CD8-positive, alpha-beta memory T cell (primary cell): ENCODE measurements around the gene KIAA0232. TPM values are rescaled to one million over a fixed set of nuclear protein-coding genes. Genes with fewer than 3 reads are reported as not detected.

Experiments used
- CTCF ChIA-PET: fragments of 350-600 bp; sonication (Branson Sonifier 250); formaldehyde crosslinking; loops from one replicate; lab custom pipeline; 2021; ENCODE audit warnings: antibody characterized with exemption; lab: Charles Lee
- POLR2A ChIA-PET: fragments of 350-600 bp; sonication (Branson Sonifier 250); formaldehyde crosslinking; loops from one replicate; lab custom pipeline; 2021; ENCODE audit warnings: antibody characterized with exemption; lab: Charles Lee
- DNase-seq, 5 donors: peaks; one replicate each; pipeline versions ENCODE4 v3.0.0 to v3.0.0-alpha.2; 2020 to 2022; ENCODE audit warnings: mixed read lengths in 1 of 5
- H3K27ac ChIP-seq: one replicate; pipeline ENCODE4 v1.7.0; 2013; ENCODE audit warnings: low read depth, mild to moderate bottlenecking, low read length, moderate library complexity
- H3K27me3 ChIP-seq: 2 replicates; pipeline ENCODE4 v1.7.0; 2013; ENCODE audit warnings: low read length, mild to moderate bottlenecking; ENCODE audit not compliant: insufficient read depth, poor library complexity, severe bottlenecking
- H3K36me3 ChIP-seq: 2 replicates; pipeline ENCODE4 v1.7.0; 2013; ENCODE audit warnings: mild to moderate bottlenecking, low read length, moderate library complexity; ENCODE audit not compliant: insufficient read depth
- H3K4me1 ChIP-seq: 2 replicates; pipeline ENCODE4 v1.7.0; 2013; ENCODE audit warnings: mild to moderate bottlenecking, low read length, moderate library complexity; ENCODE audit not compliant: insufficient read depth
- H3K4me3 ChIP-seq: 2 replicates; pipeline ENCODE4 v1.7.0; 2013; ENCODE audit warnings: mild to moderate bottlenecking, low read length
- H3K9me3 ChIP-seq: 2 replicates; pipeline ENCODE4 v1.7.0; 2013; ENCODE audit warnings: mild to moderate bottlenecking, low read length
- H3K27ac Mint-ChIP-seq, 8 donors: one replicate each; pipeline ENCODE4 v1.8.0; 2020 to 2021; ENCODE audit warnings: mixed read lengths in 8 of 8, mild to moderate bottlenecking in 6 of 8, inconsistent platforms in 3 of 8, moderate library complexity in 3 of 8
- H3K27me3 Mint-ChIP-seq, 2 donors: one replicate each; pipeline ENCODE4 v1.8.0; 2020 to 2021; ENCODE audit warnings: mixed read lengths in 2 of 2, mild to moderate bottlenecking in 1 of 2, moderate library complexity in 1 of 2
- H3K36me3 Mint-ChIP-seq, 3 donors: one replicate each; pipeline ENCODE4 v1.8.0; 2020 to 2021; ENCODE audit warnings: mixed read lengths in 3 of 3, inconsistent platforms in 1 of 3, mild to moderate bottlenecking in 1 of 3
- H3K4me1 Mint-ChIP-seq, 3 donors: one replicate each; pipeline ENCODE4 v1.8.0; 2020 to 2021; ENCODE audit warnings: mixed read lengths in 3 of 3, inconsistent platforms in 1 of 3, mild to moderate bottlenecking in 1 of 3
- H3K4me3 Mint-ChIP-seq, 7 donors: one replicate each; pipeline ENCODE4 v1.8.0; 2020 to 2021; ENCODE audit warnings: mixed read lengths in 7 of 7, mild to moderate bottlenecking in 6 of 7, moderate library complexity in 4 of 7, inconsistent platforms in 2 of 7
- H3K9me3 Mint-ChIP-seq, 5 donors: one replicate each; pipeline ENCODE4 v1.8.0; 2020 to 2022; ENCODE audit warnings: mixed read lengths in 5 of 5, mild to moderate bottlenecking in 3 of 5, moderate library complexity in 2 of 5, inconsistent platforms in 1 of 5
- polyA plus RNA-seq: library from polyadenylated mRNA; unstranded; fragments of 300-500 nt; fragmentation: Illumina TruSeq; gene quantifications from one replicate; pipeline ENCODE4 v1.2.3, GENCODE V29; 2021
- total RNA-seq, 2 experiments: library from RNA; stranded (reverse); gene quantifications; one replicate each; pipeline ENCODE4 v1.2.3, GENCODE V29; 2021

KIAA0232 gene
- total and polyA plus RNA-seq, 3 experiments from 2014 or later: 13.6 to 16.4 (median 16.0) TPM

- Histone ChIP-seq H3K9me3 (no peaks in the 10 kb centered on the region), H3K4me3 (no peak overlapping the region), H3K36me3 (no peaks in the 10 kb centered on the region), H3K27me3 (no peaks in the 10 kb centered on the region), H3K27ac (no peak overlapping the region), H3K4me1 (peaks cover 3% of the 10 kb centered on the region)
- no peak for DNase-seq
- H3K27ac Mint-ChIP-seq: no peak overlapping the region
- CTCF ChIA-PET: interaction anchor here (3.4 kb wide), 1 partner anchor 22 kb away, joined by 15 read pairs; no protein-coding TSS in a partner anchor
- H3K4me3 Mint-ChIP-seq: no peak overlapping the region
- peaks cover 0 to 5% (median 0%) of the 10 kb centered on the region in 5 donors for H3K9me3 Mint-ChIP-seq
- H3K27me3 Mint-ChIP-seq: no peaks in the 10 kb centered on the region
- H3K36me3 Mint-ChIP-seq: peaks cover 16 to 54% (median 19%) of the 10 kb centered on the region in 3 donors
- peaks cover 31 to 50% (median 36%) of the 10 kb centered on the region in 3 donors for H3K4me1 Mint-ChIP-seq
- POLR2A ChIA-PET: no interaction called here
Measured at GRCh38 chr4:6851431-6851830, 68.9 kb downstream of the KIAA0232 start.

GRCh38 chr4:6851962-6852361, 69.4 kb downstream of the KIAA0232 start:
- CTCF ChIA-PET: interaction anchor here (3.4 kb wide), 1 partner anchor 22 kb away, joined by 15 read pairs; no protein-coding TSS in a partner anchor
- H3K4me3 Mint-ChIP-seq: no peak overlapping the region
- H3K36me3 ChIP-seq: no peaks in the 10 kb centered on the region

GRCh38 chr4:6852582-6852981, 70.1 kb downstream of the KIAA0232 start:
- H3K4me3 Mint-ChIP-seq: no peak overlapping the region
- Histone ChIP-seq H3K9me3 (no peaks in the 10 kb centered on the region), H3K36me3 (no peaks in the 10 kb centered on the region), H3K27me3 (no peaks in the 10 kb centered on the region), H3K27ac (no peak overlapping the region), H3K4me1 (peaks cover 3% of the 10 kb centered on the region), H3K4me3 (no peak overlapping the region)
- peaks cover 0 to 5% (median 0%) of the 10 kb centered on the region in 5 donors for H3K9me3 Mint-ChIP-seq
- peak overlapping the region in 1 of 8 donors; percentile 8 for H3K27ac Mint-ChIP-seq
- H3K4me1 Mint-ChIP-seq: peaks cover 33 to 50% (median 38%) of the 10 kb centered on the region in 3 donors
- no peak for DNase-seq
- CTCF ChIA-PET: interaction anchor here (3.4 kb wide), 1 partner anchor 21 kb away, joined by 15 read pairs; no protein-coding TSS in a partner anchor
- POLR2A ChIA-PET: no interaction called here
- peaks cover 18 to 54% (median 19%) of the 10 kb centered on the region in 3 donors for H3K36me3 Mint-ChIP-seq
- H3K27me3 Mint-ChIP-seq: no peaks in the 10 kb centered on the region

More at GRCh38 chr4:6851962-6852361, 69.4 kb downstream of the KIAA0232 start:
- peaks cover 16 to 51% (median 19%) of the 10 kb centered on the region in 3 donors for H3K36me3 Mint-ChIP-seq
- H3K27ac Mint-ChIP-seq: no peak overlapping the region
- POLR2A ChIA-PET: no interaction called here
- H3K9me3 Mint-ChIP-seq: peaks cover 0 to 5% (median 0%) of the 10 kb centered on the region in 5 donors
- peaks cover 3% of the 10 kb centered on the region for H3K4me1 ChIP-seq
- DNase-seq: no peak
- H3K9me3 ChIP-seq: no peaks in the 10 kb centered on the region
- H3K4me1 Mint-ChIP-seq: peaks cover 33 to 50% (median 38%) of the 10 kb centered on the region in 3 donors
- H3K4me3 ChIP-seq: no peak overlapping the region
- no peaks in the 10 kb centered on the region for H3K27me3 ChIP-seq
- H3K27ac ChIP-seq: no peak overlapping the region
- no peaks in the 10 kb centered on the region for H3K27me3 Mint-ChIP-seq

GRCh38 chr4:6854098-6854744, 71.7 kb downstream of the KIAA0232 start:
- POLR2A ChIA-PET: no interaction called here

GRCh38 chr4:6855692-6856297, 73.3 kb downstream of the KIAA0232 start:
- peak in 4 of 5 donors; percentile 19 to 63 (median 48) for DNase-seq
- Mint-ChIP-seq H3K4me1 (peaks cover 27 to 48% (median 38%) of the 10 kb centered on the region in 3 donors), H3K4me3 (peak overlapping the region; percentile 4 to 67 (median 32)), H3K27me3 (no peaks in the 10 kb centered on the region), H3K36me3 (peaks cover 16 to 59% (median 21%) of the 10 kb centered on the region in 3 donors), H3K9me3 (peaks cover 0 to 5% (median 0%) of the 10 kb centered on the region in 5 donors), H3K27ac (peak overlapping the region; percentile 38 to 91 (median 84))
- Histone ChIP-seq H3K4me1 (peaks cover 3% of the 10 kb centered on the region), H3K27ac (peak overlapping the region; percentile 41), H3K4me3 (no peak overlapping the region), H3K27me3 (no peaks in the 10 kb centered on the region), H3K36me3 (peaks cover 1% of the 10 kb centered on the region), H3K9me3 (no peaks in the 10 kb centered on the region)
- ChIA-PET POLR2A (no interaction called here), CTCF (interaction anchor here (0.7 kb wide), 1 partner anchor 233 kb away, joined by 3 read pairs; no protein-coding TSS in a partner anchor)

More at GRCh38 chr4:6854098-6854744, 71.7 kb downstream of the KIAA0232 start:
- H3K27ac Mint-ChIP-seq: peak overlapping the region in 7 of 8 donors; percentile 2 to 89 (median 30)
- peaks cover 0 to 5% (median 0%) of the 10 kb centered on the region in 5 donors for H3K9me3 Mint-ChIP-seq
- H3K27ac ChIP-seq: no peak overlapping the region
- H3K4me1 ChIP-seq: peaks cover 3% of the 10 kb centered on the region
- no peak for DNase-seq
- no peak overlapping the region for H3K4me3 ChIP-seq
- no peaks in the 10 kb centered on the region for H3K27me3 ChIP-seq
- no peaks in the 10 kb centered on the region for H3K36me3 ChIP-seq
- H3K27me3 Mint-ChIP-seq: no peaks in the 10 kb centered on the region
- H3K4me1 Mint-ChIP-seq: peaks cover 29 to 49% (median 38%) of the 10 kb centered on the region in 3 donors
- no peak overlapping the region for H3K4me3 Mint-ChIP-seq
- CTCF ChIA-PET: interaction anchor here (1.3 kb wide), 1 partner anchor 20 kb away, joined by 6 read pairs; no protein-coding TSS in a partner anchor
- peaks cover 14 to 56% (median 19%) of the 10 kb centered on the region in 3 donors for H3K36me3 Mint-ChIP-seq
- no peaks in the 10 kb centered on the region for H3K9me3 ChIP-seq

GRCh38 chr4:6856391-6856790, 73.9 kb downstream of the KIAA0232 start:
- Mint-ChIP-seq H3K27me3 (no peaks in the 10 kb centered on the region), H3K4me3 (peak overlapping the region in 3 of 7 donors; percentile 13 to 60 (median 19)), H3K9me3 (peaks cover 0 to 5% (median 0%) of the 10 kb centered on the region in 5 donors), H3K27ac (peak overlapping the region; percentile 15 to 91 (median 84)), H3K36me3 (peaks cover 21 to 59% (median 22%) of the 10 kb centered on the region in 3 donors), H3K4me1 (peaks cover 27 to 46% (median 38%) of the 10 kb centered on the region in 3 donors)
- no peaks in the 10 kb centered on the region for H3K27me3 ChIP-seq
- H3K4me1 ChIP-seq: peaks cover 3% of the 10 kb centered on the region
- ChIA-PET CTCF (interaction anchor here (0.7 to 1.3 kb wide), 2 partner anchors 18 to 234 kb away, joined by 3 to 11 read pairs; no protein-coding TSS in a partner anchor), POLR2A (no interaction called here)
- H3K9me3 ChIP-seq: no peaks in the 10 kb centered on the region
- H3K4me3 ChIP-seq: no peak overlapping the region
- H3K27ac ChIP-seq: peak overlapping the region; percentile 41
- H3K36me3 ChIP-seq: peaks cover 7% of the 10 kb centered on the region
- no peak for DNase-seq

GRCh38 chr4:6857009-6857882, 74.7 kb downstream of the KIAA0232 start:
- peak overlapping the region in 4 of 8 donors; percentile 29 to 87 (median 60) for H3K27ac Mint-ChIP-seq
- peaks cover 27 to 46% (median 38%) of the 10 kb centered on the region in 3 donors for H3K4me1 Mint-ChIP-seq
- peaks cover 19 to 61% (median 24%) of the 10 kb centered on the region in 3 donors for H3K36me3 Mint-ChIP-seq
- Histone ChIP-seq H3K27ac (no peak overlapping the region), H3K36me3 (peaks cover 16% of the 10 kb centered on the region), H3K9me3 (no peaks in the 10 kb centered on the region), H3K4me3 (no peak overlapping the region), H3K27me3 (no peaks in the 10 kb centered on the region), H3K4me1 (peaks cover 3% of the 10 kb centered on the region)
- CTCF ChIA-PET: interaction anchor here (1.3 kb wide), 1 partner anchor 17 kb away, joined by 11 read pairs; no protein-coding TSS in a partner anchor
- H3K27me3 Mint-ChIP-seq: no peaks in the 10 kb centered on the region
- no peak for DNase-seq
- H3K4me3 Mint-ChIP-seq: peak overlapping the region in 1 of 7 donors; percentile 2
- POLR2A ChIA-PET: no interaction called here
- peaks cover 0 to 5% (median 0%) of the 10 kb centered on the region in 5 donors for H3K9me3 Mint-ChIP-seq
